22Rv1 (cell line): ENCODE measurements around the gene SUGCT.

Experiments
- CTCF ChIP-seq: fragments of 450-650 bp; IDR thresholded peaks from 2 replicates; pipeline ENCODE4 v1.5.1; 2017; ENCODE audit warnings: mild to moderate bottlenecking
- ZFX ChIP-seq: fragments of 450-650 bp; IDR thresholded peaks from 2 replicates; pipeline ENCODE4 v1.6.1; 2017; ENCODE audit warnings: antibody characterized with exemption, borderline replicate concordance

GRCh38 chr7:40542982-40543741 lies 408.4 kb downstream of the SUGCT start:
- TF ChIP-seq CTCF (no peak), ZFX (no peak)
